MM.1S (cell line): ENCODE measurements around the gene NPTX1.

Source experiments
- EZH2 ChIP-seq: fragments of 300-600 bp; sonication (generic); optimal IDR thresholded peaks from 2 replicates; pipeline ENCODE3; 2017; ENCODE audit warnings: low read depth, mild to moderate bottlenecking, antibody characterized with exemption, low read length, mixed read lengths
- EZH2phosphoT487 ChIP-seq: fragments of 300-600 bp; sonication (generic); IDR thresholded peaks from 2 replicates; pipeline ENCODE4 v1.6.1; 2018; ENCODE audit warnings: antibody characterized with exemption, low read length
- TF ChIP-seq, protein P1 (sequence below): fragments of 300-600 bp; sonication (generic); IDR thresholded peaks from 2 replicates; pipeline ENCODE4 v1.5.1; 2016; ENCODE audit warnings: antibody characterized with exemption, low read length, mixed read lengths

DNA sequence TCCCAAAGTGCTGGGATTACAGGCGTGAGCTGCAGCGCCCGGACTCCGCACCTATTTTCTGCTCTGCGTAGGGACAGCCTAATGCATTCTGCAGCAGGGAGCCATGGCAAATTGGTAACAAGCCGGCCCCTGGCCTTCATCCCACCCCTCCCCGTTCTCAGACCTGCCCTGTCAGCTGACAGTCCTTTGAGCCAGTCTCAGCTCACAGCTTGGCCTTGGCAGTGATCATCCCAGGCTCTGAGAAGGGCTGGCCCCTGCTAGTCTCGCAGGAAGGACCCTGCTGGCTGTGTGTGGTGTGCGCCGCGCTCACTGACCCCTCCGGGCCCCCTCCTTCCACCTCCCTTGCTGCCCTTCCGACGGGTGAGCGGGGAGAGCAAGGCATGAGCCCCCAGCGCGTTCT, 10.3 kb upstream of the NPTX1 start:
- TF ChIP-seq, protein P1, sequence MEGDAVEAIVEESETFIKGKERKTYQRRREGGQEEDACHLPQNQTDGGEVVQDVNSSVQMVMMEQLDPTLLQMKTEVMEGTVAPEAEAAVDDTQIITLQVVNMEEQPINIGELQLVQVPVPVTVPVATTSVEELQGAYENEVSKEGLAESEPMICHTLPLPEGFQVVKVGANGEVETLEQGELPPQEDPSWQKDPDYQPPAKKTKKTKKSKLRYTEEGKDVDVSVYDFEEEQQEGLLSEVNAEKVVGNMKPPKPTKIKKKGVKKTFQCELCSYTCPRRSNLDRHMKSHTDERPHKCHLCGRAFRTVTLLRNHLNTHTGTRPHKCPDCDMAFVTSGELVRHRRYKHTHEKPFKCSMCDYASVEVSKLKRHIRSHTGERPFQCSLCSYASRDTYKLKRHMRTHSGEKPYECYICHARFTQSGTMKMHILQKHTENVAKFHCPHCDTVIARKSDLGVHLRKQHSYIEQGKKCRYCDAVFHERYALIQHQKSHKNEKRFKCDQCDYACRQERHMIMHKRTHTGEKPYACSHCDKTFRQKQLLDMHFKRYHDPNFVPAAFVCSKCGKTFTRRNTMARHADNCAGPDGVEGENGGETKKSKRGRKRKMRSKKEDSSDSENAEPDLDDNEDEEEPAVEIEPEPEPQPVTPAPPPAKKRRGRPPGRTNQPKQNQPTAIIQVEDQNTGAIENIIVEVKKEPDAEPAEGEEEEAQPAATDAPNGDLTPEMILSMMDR: no peak
- TF ChIP-seq EZH2: no peak
- no peak for TF ChIP-seq EZH2phosphoT487
